Spleen (tissue), 11 donors: ENCODE measurements around the gene LNX2. TPM values are rescaled to one million over a fixed set of nuclear protein-coding genes. Genes with fewer than 3 reads are reported as not detected.

Experiments
- DNase-seq: peaks from one replicate; pipeline ENCODE4 v3.0.0-alpha.2; 2020
- H3K27ac ChIP-seq, 8 donors: fragments of 200-600 bp; sonication (generic) in 7 of 8; 1 replicate in 4 of 8; 2 replicates in 4 of 8; pipeline versions ENCODE4 v1.5.0 to v1.8.0; 2016 to 2021; ENCODE audit warnings: inconsistent platforms in 4 of 8, mild to moderate bottlenecking in 4 of 8, moderate library complexity in 1 of 8
- H3K27me3 ChIP-seq, 7 donors: fragments of 200-600 bp; sonication (generic) in 6 of 7; replicated peaks in 1 of 7; 1 replicate in 4 of 7; 2 replicates in 3 of 7; pipeline versions ENCODE4 v1.5.0 to v1.8.0; 2016 to 2021; ENCODE audit warnings: inconsistent platforms in 3 of 7, mild to moderate bottlenecking in 1 of 7
- H3K36me3 ChIP-seq, 6 donors: fragments of 200-600 bp; sonication (generic) in 5 of 6; 1 replicate in 4 of 6; 2 replicates in 2 of 6; pipeline versions ENCODE4 v1.5.0 to v1.8.0; 2016 to 2021; ENCODE audit warnings: inconsistent platforms in 2 of 6
- H3K4me1 ChIP-seq, 6 donors: fragments of 200-600 bp; sonication (generic) in 5 of 6; 1 replicate in 3 of 6; 2 replicates in 3 of 6; pipeline versions ENCODE4 v1.5.0 to v1.8.0; 2016 to 2021; ENCODE audit warnings: inconsistent platforms in 3 of 6
- H3K4me3 ChIP-seq, 8 donors: fragments of 200-600 bp; sonication (generic) in 7 of 8; 1 replicate in 4 of 8; 2 replicates in 4 of 8; pipeline versions ENCODE4 v1.5.0 to v1.8.0; 2016 to 2021; ENCODE audit warnings: inconsistent platforms in 4 of 8, mild to moderate bottlenecking in 4 of 8, moderate library complexity in 2 of 8
- H3K9me3 ChIP-seq, 8 donors: fragments of 200-600 bp; sonication (generic) in 7 of 8; 1 replicate in 4 of 8; 2 replicates in 4 of 8; pipeline versions ENCODE4 v1.5.0 to v1.8.0; 2016 to 2021; ENCODE audit warnings: inconsistent platforms in 4 of 8
- POLR2A ChIP-seq, 3 donors: fragments of 450-650 bp; IDR thresholded peaks; one replicate each; pipeline ENCODE4 v1.5.1; 2017; ENCODE audit warnings: antibody characterized with exemption in 3 of 3, mild to moderate bottlenecking in 1 of 3
- POLR2AphosphoS5 ChIP-seq, 3 donors: sonication (generic); formaldehyde crosslinking; IDR thresholded peaks; one replicate each; pipeline ENCODE4 v1.5.1; 2017; ENCODE audit warnings: antibody characterized with exemption in 3 of 3
- WGBS, 5 donors: extraction: QIAGEN DNeasy Blood & Tissue Kit in 3 of 5; methylation state at CpG; one replicate each; pipeline versions ENCODE4 v1.1.5 to v1.1.7; 2013 to 2018; 5-methylcytosine and 5-hydroxymethylcytosine counted together
- intact Hi-C: fragments of 100-400 bp; cut with DNase I; formaldehyde crosslinking; loops from one replicate; pipeline ENCODE4 v1.15.0; 2023; ENCODE audit warnings: low total_unique reads
- polyA plus RNA-seq, 3 donors: library from polyadenylated mRNA; stranded (reverse); fragments of 200-250 nt; gene quantifications; one replicate each; pipeline ENCODE4 v1.2.1, GENCODE V29; 2013
- total RNA-seq, 7 donors: library from RNA; depleted of rRNA in 3 of 7; stranded (reverse); fragments of >200 nt in 3 of 7; fragmentation: NEBNext Ultra II Directional in 4 of 7; extraction: Animal tissue kit (Norgen Biotek cat#: 25700) in 4 of 7; gene quantifications; one replicate each; pipeline versions ENCODE4 v1.1.0 to v1.2.1, GENCODE V29; 2016 to 2021
- TF ChIP-seq, protein P1 (sequence below), 11 experiments: fragments of 200-600 bp in 7 of 11; fragments of 450-650 bp in 4 of 11; sonication (generic) in 4 of 11; IDR thresholded peaks in 8 of 11; conservative IDR thresholded peaks in 3 of 11; 1 replicate in 7 of 11; 2 replicates in 4 of 11; pipeline versions ENCODE4 v1.4.0 to v1.8.0; 2016 to 2021; ENCODE audit warnings: antibody characterized with exemption in 11 of 11, inconsistent platforms in 4 of 11, mild to moderate bottlenecking in 1 of 11
- donor health status: healthy with polysubstance abuse.
- donor health status: DM: no; HTN: no; CAD: no; lungs with moderate emphysema.
- donor health status: DM: no; HTN: no; CAD: no.
- donor health status: Bipolar disorder and iron deficiency.
- donor health status: healthy.
- donor health status: DM: no; HTN: no; CAD: no.
- donor health status: DM: yes; HTN: yes; CAD: no.

The LNX2 gene
- total and polyA plus RNA-seq, 10 donors, result 1.8 to 8.8 (median 6.7) TPM

DNA sequence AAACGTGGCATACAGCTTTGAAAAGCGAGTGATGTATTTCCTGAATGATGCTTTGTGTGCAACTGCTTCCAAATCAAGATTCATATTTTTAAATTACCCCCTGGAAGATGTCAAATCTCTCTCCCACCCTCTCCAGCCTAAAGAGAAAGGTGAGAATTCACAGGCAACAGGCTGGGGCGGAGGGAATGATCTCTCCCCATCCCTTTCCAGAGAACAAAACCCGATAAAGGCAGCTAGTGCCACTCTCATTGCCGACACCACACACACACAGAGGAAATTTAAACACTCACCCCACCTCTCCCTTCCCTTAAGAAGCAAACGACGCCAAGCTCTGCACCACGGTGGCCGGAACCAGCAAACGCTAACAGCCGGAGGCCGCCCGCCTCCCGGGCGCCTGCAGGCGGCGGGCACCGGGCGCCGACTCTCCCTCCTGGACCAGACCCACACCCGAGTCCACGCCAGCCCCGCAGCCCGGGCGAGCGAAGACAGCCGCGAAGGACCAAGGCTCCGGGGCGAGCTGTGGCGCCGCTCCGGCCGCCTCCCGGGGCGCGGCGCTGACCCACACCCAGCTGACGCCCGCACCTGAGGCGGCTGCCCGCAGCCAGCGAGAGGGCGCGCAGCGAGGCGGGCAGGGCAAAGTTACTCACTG, 477 bp downstream of the LNX2 start:
- Histone ChIP-seq H3K27ac (peak overlapping the region; percentile 91 to 98 (median 96)), H3K4me3 (peak overlapping the region; percentile 81 to 98 (median 91)), H3K36me3 (peaks cover 0 to 19% (median 4%) of the 10 kb centered on the region in 6 donors), H3K4me1 (peaks cover 18 to 64% (median 45%) of the 10 kb centered on the region in 6 donors), H3K9me3 (peaks cover 0 to 3% (median 0%) of the 10 kb centered on the region in 8 donors), H3K27me3 (no peaks in the 10 kb centered on the region)
- intact Hi-C loops, result loop anchor here (10.0 kb wide), 1 partner anchor 165 kb away; the partner anchor contains the start of gene MTIF3
- 0 to 1% (median 0%) methylated on average over 19 to 47 of the region's 47 CpGs for WGBS, 5 donors
- peak; percentile 93 for DNase-seq
- TF ChIP-seq POLR2A (IDR thresholded peaks at IDR 0.05), result no peak
- TF ChIP-seq, protein P1, sequence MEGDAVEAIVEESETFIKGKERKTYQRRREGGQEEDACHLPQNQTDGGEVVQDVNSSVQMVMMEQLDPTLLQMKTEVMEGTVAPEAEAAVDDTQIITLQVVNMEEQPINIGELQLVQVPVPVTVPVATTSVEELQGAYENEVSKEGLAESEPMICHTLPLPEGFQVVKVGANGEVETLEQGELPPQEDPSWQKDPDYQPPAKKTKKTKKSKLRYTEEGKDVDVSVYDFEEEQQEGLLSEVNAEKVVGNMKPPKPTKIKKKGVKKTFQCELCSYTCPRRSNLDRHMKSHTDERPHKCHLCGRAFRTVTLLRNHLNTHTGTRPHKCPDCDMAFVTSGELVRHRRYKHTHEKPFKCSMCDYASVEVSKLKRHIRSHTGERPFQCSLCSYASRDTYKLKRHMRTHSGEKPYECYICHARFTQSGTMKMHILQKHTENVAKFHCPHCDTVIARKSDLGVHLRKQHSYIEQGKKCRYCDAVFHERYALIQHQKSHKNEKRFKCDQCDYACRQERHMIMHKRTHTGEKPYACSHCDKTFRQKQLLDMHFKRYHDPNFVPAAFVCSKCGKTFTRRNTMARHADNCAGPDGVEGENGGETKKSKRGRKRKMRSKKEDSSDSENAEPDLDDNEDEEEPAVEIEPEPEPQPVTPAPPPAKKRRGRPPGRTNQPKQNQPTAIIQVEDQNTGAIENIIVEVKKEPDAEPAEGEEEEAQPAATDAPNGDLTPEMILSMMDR (IDR thresholded peaks at IDR 0.05 in 8 of 11, conservative IDR thresholded peaks at IDR 0.05 in 3 of 11), result peak in 8 of 11 experiments; percentile 5 to 53 (median 34)

DNA sequence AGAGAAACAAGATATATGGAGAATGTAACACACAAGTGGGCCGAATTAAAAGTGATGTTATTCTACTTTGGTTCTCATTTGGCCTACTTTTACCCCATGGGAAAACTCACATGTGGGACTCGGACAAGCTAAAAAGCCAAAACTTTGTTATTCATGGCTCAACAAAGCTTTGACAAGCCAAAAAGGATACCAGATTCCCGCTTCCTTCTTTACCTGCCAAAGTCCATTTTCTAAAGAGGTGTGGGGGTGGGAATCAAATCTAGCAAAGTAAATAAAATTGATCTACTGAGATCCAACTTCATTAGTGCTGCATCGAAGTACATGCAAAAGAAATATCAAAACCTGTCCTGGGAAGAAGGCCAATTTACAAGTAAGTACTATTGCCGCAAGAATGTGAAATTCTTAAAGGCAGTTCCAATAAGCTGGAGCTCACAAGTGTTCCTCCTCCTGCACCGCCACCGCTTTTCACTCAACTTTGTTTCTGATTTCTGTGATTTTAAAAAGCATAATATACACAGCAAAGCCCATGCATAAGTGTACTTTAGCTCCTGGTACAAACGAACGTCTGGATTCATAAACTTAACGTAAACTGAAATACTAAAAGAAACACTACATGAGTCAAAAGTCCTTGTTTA, 1.1 kb downstream of the LNX2 start:
- H3K27ac ChIP-seq, result peak overlapping the region in 3 of 8 donors; percentile 96 to 98 (median 97)
- peaks cover 0 to 9% (median 0%) of the 10 kb centered on the region in 8 donors for H3K9me3 ChIP-seq
- intact Hi-C loops, result no loop called here
- peaks cover 18 to 57% (median 41%) of the 10 kb centered on the region in 6 donors for H3K4me1 ChIP-seq
- no peaks in the 10 kb centered on the region for H3K27me3 ChIP-seq
- 48 to 51% (median 50%) methylated on average over 10 of the region's 10 CpGs for WGBS, 5 donors
- H3K36me3 ChIP-seq, result peaks cover 0 to 16% (median 3%) of the 10 kb centered on the region in 6 donors
- no peak for TF ChIP-seq POLR2AphosphoS5 (IDR thresholded peaks at IDR 0.05)
- TF ChIP-seq, protein P1 (IDR thresholded peaks at IDR 0.05 in 8 of 11, conservative IDR thresholded peaks at IDR 0.05 in 3 of 11), result no peak
- no peak for TF ChIP-seq POLR2A (IDR thresholded peaks at IDR 0.05)
- DNase-seq, result no peak
- H3K4me3 ChIP-seq, result peak overlapping the region; percentile 81 to 98 (median 91)

DNA sequence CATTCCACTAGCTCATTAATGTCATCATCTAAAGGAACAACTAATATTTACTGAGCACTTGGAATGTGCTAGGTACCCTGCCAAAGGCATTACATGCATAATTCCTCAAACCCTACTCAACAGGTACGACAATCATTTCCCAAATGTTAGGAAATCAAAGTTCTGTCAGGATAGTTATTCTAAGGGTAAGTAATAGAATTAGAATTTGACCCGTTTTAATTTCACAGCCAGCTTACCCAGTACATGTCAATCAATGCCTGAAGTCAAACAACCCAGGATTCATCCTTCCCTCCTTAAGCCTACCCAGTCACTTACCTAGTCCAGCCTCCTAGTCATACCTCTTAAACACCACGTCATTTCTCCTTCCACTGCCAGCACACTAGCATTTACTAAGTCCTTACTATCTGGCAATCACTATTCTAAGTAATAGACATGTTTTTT, 2.4 kb downstream of the LNX2 start:
- DNase-seq, result no peak
- intact Hi-C loops, result no loop called here
- H3K4me3 ChIP-seq, result no peak overlapping the region

More for the DNA sequence above, 2.4 kb downstream of the LNX2 start:
- Histone ChIP-seq H3K9me3 (peaks cover 0 to 9% (median 0%) of the 10 kb centered on the region in 8 donors), H3K4me1 (peaks cover 15 to 44% (median 28%) of the 10 kb centered on the region in 6 donors), H3K27me3 (no peaks in the 10 kb centered on the region), H3K36me3 (peaks cover 0 to 10% (median 0%) of the 10 kb centered on the region in 6 donors), H3K27ac (no peak overlapping the region)
- 92 to 95% (median 92%) methylated on average over 3 of the region's 3 CpGs for WGBS, 5 donors
- TF ChIP-seq POLR2A (IDR thresholded peaks at IDR 0.05) (no peak), POLR2AphosphoS5 (IDR thresholded peaks at IDR 0.05) (no peak)
- TF ChIP-seq, protein P1 (IDR thresholded peaks at IDR 0.05 in 8 of 11, conservative IDR thresholded peaks at IDR 0.05 in 3 of 11), result no peak
